Epithelial cell of esophagus (primary cell): ENCODE data around the gene PBRM1.

ENCODE experiments used
- DNase-seq: peaks from one replicate; pipeline ENCODE4 v3.0.0; 2010; ENCODE audit warnings: low read depth
- H3K4me3 ChIP-seq: 2 replicates; pipeline ENCODE4 v1.5.1; 2011; ENCODE audit warnings: mild to moderate bottlenecking, low read length, control low read depth
- TF ChIP-seq, protein P1 (sequence below): IDR thresholded peaks from 2 replicates; pipeline ENCODE4 v1.5.1; 2011; ENCODE audit warnings: low read depth, mild to moderate bottlenecking, low read length, control low read depth, inconsistent platforms; ENCODE audit not compliant: insufficient read depth; ENCODE audit errors: missing control alignments

The PBRM1 gene

DNA sequence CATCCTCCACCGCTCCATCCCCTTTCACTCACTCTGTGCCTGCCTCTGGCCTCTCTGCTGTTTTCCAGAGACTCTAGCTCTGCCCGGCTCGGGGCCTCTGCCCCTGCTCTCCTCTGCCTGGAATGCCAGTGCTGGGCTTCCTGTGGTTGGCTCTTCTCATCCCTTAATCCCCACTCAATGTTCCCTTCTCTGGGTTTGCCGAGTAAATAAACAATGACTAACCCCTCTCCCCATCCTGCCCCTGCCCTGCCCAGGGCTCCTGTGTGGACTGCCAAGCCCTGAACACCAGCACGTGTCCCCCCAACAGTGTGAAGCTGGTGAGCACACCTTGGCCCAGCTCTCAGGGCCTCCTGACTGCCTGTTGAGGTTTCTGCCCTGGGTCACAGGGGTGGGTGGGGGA is 178.4 kb downstream of the PBRM1 start:
- TF ChIP-seq, protein P1, sequence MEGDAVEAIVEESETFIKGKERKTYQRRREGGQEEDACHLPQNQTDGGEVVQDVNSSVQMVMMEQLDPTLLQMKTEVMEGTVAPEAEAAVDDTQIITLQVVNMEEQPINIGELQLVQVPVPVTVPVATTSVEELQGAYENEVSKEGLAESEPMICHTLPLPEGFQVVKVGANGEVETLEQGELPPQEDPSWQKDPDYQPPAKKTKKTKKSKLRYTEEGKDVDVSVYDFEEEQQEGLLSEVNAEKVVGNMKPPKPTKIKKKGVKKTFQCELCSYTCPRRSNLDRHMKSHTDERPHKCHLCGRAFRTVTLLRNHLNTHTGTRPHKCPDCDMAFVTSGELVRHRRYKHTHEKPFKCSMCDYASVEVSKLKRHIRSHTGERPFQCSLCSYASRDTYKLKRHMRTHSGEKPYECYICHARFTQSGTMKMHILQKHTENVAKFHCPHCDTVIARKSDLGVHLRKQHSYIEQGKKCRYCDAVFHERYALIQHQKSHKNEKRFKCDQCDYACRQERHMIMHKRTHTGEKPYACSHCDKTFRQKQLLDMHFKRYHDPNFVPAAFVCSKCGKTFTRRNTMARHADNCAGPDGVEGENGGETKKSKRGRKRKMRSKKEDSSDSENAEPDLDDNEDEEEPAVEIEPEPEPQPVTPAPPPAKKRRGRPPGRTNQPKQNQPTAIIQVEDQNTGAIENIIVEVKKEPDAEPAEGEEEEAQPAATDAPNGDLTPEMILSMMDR = no peak
- H3K4me3 ChIP-seq = no peak overlapping the region
- DNase-seq = peak; percentile 76

DNA sequence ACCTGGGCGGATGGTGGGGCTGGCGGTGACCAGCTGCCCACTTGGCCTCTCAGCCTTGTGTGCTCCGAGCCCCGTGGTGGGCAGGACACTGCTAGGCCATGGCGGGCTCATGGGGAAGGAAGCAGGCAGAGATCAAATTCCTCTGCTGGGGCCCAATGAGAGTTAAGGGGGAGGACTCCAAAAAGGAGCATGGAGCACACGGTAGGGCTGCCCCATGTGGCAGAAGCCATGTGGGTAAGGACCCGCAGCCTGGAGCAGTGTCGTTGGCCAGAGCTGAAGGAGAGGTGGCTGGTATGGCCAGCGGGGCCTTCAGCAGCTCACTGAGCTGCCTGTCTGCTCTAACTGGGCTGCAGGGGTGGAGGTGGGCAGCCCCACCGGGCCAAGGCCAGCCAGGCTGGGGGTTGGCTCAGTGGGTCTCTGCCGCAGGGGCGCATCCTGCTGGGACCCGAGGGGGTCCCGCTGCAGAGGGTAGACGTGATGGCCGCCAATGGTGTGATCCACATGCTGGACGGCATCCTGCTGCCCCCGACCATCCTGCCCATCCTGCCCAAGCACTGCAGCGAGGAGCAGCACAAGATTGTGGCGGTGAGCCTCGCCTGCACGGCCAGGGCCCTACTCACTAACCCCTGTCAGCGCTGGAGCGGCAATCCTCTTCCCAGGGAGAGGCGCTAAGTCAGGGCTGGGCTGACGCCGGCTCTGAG is 179.3 kb downstream of the PBRM1 start:
- H3K4me3 ChIP-seq = no peak overlapping the region
- TF ChIP-seq, protein P1 = no peak
- no peak for DNase-seq

DNA sequence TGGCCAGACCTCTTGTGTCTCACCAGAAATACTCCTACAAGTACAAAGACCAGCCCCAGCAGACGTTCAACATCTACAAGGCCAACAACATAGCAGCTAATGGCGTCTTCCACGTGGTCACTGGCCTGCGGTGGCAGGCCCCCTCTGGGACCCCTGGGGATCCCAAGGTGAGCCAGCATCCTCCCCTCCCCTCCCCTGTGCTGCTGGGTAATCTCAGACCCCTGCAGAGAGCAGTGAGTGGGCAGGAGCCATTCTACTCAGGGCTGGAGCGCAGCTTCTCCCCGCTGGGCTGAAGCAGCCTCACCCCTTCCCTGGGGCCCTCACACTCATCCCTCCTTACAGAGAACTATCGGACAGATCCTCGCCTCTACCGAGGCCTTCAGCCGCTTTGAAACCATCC is 180.7 kb downstream of the PBRM1 start:
- H3K4me3 ChIP-seq = no peak overlapping the region
- TF ChIP-seq, protein P1 = no peak
- DNase-seq = no peak

DNA sequence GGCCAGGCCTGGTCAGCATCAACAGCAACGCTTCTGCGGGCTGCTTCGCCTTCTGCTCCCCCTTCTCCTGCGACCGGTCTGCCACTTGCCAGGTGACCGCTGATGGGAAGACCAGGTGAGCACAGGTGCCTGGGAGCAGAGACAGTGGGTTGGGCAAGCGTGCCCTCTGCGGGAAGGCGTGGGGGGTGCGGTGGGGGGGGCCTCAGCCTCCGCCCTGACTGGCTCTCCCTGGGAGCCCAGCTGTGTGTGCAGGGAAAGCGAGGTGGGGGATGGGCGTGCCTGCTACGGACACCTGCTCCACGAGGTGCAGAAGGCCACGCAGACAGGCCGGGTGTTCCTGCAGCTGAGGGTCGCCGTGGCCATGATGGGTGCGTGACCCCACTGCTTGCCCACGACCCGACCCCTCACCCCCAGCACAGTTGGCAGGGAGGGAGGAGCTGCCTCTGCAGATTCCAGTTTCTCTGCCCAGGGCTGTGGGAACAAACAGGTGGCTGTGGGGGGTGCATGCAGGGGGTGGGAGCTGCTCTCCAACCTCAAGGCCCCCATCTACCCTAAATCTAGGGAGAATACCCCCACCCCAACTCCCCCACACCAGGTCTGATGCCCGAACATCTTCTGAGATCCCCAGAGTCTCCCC is 181.8 kb downstream of the PBRM1 start:
- TF ChIP-seq, protein P1 = no peak
- H3K4me3 ChIP-seq = no peak overlapping the region
- DNase-seq = no peak

DNA sequence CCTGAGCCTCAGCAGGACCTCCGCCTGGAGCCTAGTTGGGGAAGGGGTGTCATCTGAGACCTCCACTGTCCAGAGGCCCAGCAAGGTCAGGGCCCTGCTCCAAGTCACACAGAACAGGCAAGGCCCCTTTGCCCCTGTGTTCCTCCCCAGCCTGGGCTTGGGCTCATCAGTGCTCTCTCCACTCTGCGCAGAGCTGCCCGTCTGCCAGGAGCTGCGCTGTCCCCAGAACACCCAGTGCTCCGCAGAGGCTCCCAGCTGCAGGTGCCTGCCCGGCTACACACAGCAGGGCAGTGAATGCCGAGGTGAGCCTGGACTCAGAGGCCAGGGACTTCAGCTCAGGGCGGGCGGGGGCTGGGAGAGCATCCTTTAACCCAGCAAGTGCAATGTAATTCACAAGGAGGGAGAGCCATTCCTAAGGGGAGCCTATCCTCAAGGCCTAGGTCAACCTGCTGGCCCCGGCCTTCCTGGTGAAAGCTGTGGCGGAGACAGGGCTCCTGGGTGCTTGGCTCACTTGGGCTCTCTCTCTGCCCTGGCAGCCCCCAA is 182.8 kb downstream of the PBRM1 start:
- TF ChIP-seq, protein P1 = no peak
- H3K4me3 ChIP-seq = no peak overlapping the region
- no peak for DNase-seq

DNA sequence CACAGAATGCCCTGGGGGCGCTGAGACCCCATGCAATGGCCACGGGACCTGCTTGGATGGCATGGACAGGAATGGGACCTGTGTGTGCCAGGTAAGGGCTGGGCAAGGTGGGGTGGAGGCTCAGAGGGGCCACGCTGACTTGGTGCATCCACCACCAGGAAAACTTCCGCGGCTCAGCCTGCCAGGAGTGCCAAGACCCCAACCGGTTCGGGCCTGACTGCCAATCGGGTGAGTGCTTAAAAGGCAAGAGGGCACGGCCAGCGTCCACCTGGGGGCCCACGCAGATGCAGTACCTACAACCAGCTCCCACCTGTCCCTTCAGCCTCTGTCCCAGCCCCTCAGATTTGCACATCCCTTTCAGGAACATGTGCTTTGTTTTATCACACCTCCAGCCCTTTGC is 183.7 kb downstream of the PBRM1 start:
- no peak overlapping the region for H3K4me3 ChIP-seq
- TF ChIP-seq, protein P1 = no peak
- no peak for DNase-seq
